ENCODE data around the gene TLX2.
"Not testable (repeated sequence)": the region's sequence is repeated elsewhere in the genome, so short reads cannot be mapped to it uniquely, and the experiment has no call there.

TLX2 gene

GRCh38 chr2:74514368-74515270 lies at the start of gene TLX2:
TLX2 (plus strand) TSS chr2:74514450; CDS start chr2:74514807, 357 bp downstream.
- TF ChIP-seq, protein P1, sequence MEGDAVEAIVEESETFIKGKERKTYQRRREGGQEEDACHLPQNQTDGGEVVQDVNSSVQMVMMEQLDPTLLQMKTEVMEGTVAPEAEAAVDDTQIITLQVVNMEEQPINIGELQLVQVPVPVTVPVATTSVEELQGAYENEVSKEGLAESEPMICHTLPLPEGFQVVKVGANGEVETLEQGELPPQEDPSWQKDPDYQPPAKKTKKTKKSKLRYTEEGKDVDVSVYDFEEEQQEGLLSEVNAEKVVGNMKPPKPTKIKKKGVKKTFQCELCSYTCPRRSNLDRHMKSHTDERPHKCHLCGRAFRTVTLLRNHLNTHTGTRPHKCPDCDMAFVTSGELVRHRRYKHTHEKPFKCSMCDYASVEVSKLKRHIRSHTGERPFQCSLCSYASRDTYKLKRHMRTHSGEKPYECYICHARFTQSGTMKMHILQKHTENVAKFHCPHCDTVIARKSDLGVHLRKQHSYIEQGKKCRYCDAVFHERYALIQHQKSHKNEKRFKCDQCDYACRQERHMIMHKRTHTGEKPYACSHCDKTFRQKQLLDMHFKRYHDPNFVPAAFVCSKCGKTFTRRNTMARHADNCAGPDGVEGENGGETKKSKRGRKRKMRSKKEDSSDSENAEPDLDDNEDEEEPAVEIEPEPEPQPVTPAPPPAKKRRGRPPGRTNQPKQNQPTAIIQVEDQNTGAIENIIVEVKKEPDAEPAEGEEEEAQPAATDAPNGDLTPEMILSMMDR (conservative IDR thresholded peaks at IDR 0.05; ENCODE audit: low read depth, low read length), result no peak
- no peak for DNase-seq (ENCODE audit: low read depth)
- H3K4me3 ChIP-seq (ENCODE audit: low read depth, low read length), result no peak within 1 kb of the TSS

DNA sequence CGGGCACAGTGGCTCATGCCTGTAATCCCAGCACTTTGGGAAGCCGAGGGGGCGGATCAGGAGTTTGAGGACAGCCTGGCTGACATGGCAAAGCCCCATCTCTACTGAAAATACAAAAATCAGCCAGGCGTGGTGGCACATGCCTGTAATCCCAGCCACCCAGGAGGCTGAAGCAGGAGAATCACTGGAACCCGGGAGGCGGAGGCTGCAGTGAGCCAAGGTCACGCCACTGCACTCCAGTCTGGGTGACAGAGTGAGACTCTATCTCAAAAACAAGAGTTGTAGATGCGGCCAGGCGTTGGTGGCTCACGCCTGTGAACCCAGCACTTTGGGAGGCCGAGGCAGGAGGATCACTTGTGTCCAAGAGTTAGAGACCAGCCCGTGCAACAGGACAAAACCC lies 43.5 kb upstream of the TLX2 start:
- H3K4me3 ChIP-seq (ENCODE audit: low read depth, low read length); DNase-seq (ENCODE audit: low read depth): not testable (repeated sequence)

DNA sequence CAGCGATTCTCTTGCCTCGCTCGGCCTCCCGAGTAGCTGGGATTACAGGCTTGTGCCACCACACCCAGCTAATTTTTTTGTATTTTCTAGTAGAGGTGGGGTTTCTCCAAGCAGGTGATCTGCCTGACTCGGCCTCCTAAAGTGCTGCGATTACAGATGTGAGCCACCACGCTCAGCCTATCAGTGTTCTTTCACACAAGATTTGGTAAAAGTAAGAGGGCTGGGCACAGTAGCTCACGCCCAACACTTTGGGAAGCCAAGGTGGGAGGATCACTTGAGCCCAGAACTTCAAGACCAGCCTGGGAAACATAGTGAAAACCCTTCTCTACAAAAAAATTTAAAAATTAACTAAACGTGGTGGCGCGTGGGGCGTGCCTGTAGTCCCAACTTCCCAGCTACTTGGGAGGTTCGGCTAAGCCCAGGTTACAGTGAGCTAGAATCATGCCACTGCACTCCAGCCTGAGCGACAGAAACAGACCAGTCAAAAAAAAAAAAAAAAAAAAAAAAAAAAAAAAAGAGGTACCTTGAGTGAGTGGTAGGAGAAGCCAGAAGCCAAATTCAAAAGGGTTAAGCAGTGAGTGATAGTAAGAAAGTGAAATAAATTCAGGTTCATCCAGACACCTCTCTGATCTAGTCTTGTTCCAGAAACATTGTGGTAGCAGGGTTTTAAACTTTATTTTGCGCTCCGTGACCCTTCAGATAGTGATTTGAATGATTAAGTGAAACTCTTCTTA lies 42.8 kb upstream of the TLX2 start:
- peak overlapping the region; percentile 89 for H3K4me3 ChIP-seq (ENCODE audit: low read depth, low read length)
- no peak for DNase-seq (ENCODE audit: low read depth)
- TF ChIP-seq, protein P1 (conservative IDR thresholded peaks at IDR 0.05; ENCODE audit: low read depth, low read length), result no peak

DNA sequence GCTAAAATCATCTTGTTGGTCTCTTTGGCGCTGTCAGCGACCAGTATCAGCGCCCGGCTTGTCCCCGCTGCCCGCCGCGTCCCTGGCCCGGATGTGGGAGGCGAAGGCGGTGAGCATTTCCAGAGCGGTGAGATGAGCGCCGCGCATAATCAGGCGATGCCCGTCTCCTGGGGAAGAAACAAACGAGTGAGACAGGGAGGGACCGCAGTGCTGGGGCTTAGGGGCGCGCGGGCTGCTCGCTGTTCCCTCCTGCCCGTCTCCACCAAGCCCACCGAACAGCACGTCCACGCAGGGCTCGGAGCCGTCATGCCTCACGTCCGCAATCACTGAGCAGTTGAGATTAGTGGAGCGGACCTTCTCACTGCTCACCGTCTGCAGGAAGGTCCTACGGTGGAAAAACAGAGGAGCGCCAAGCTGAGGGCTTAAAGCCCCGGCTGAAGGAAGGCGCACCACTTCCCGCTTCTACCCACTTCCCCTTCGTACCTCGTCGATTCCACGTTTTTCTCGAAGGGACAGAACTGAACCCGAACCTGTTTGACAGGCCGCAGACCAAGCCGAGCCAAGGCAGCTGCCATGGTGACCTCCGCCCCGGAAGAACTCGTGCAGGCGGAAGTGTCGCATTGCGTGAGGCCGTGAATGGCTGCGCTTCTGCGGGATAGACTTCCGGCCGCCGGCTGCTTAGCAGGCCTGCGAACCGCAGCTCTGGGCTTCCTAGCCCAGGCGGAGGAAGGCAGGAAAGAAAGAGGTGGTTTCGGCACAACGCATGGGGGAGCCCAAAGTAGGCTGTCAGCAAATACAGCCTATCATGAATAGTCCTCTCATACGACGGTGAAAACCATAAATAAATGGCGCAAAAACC lies 41.9 kb upstream of the TLX2 start, which contains the start of gene MRPL53:
TSS of gene MRPL53 (minus strand) at position 595 of the 859 bp plus-strand sequence. CDS start at position 575, 20 bp downstream.
- peak within 1 kb of the TSS; percentile 89 for H3K4me3 ChIP-seq (ENCODE audit: low read depth, low read length)
- DNase-seq (ENCODE audit: low read depth), result peak; percentile 97
- TF ChIP-seq, protein P1 (conservative IDR thresholded peaks at IDR 0.05; ENCODE audit: low read depth, low read length), result no peak

DNA sequence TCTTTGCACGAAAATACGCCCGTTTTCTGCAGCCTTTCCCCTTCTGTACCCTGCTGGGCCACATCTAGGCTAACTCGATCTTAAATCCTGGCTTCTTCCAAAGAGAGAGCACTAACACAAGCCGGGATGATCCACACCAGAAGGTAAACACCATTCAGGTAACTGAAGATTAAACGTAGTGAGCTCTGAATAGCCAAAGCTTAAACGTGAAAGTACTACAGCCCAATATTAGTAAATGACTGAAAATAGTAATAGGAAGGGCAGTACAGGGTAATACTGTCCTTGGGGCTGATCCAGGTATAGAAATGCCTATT lies 41.3 kb upstream of the TLX2 start:
- TF ChIP-seq, protein P1 (conservative IDR thresholded peaks at IDR 0.05; ENCODE audit: low read depth, low read length), result no peak
- peak overlapping the region; percentile 89 for H3K4me3 ChIP-seq (ENCODE audit: low read depth, low read length)
- no peak for DNase-seq (ENCODE audit: low read depth)

DNA sequence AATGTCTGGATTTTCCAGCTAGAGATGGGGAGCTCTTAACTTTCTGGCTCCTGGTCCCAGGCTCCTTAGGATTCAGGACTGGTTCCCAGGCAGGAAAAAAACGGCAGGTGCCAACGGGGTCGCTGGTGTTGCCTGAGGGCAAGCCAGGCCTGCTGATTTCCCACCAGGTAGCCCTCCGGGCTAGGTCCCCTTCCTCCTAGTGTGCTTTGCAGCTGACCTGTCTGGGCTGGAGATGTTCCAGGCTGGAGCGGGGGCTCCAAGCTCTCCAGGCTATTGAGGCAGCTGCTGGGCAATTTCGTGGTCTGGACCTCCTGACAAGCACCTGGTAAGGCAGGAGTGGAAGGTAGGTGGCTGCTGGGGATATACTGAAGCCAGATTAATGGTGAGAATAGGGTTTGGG lies 39.8 kb upstream of the TLX2 start:
- no peak overlapping the region for H3K4me3 ChIP-seq (ENCODE audit: low read depth, low read length)
- TF ChIP-seq, protein P1 (conservative IDR thresholded peaks at IDR 0.05; ENCODE audit: low read depth, low read length), result no peak
- DNase-seq (ENCODE audit: low read depth), result no peak

- TF ChIP-seq, protein P1 (conservative IDR thresholded peaks at IDR 0.05; ENCODE audit: low read depth, low read length), result peak; percentile 56
- H3K4me3 ChIP-seq (ENCODE audit: low read depth, low read length), result no peak overlapping the region
- DNase-seq (ENCODE audit: low read depth), result no peak
Observed at GRCh38 chr2:74474899-74475298, 39.4 kb upstream of the TLX2 start.

Data from choroid plexus epithelial cell (primary cell).